ENCODE measurements around the gene FYTTD1. TPM values are rescaled to one million over a fixed set of nuclear protein-coding genes. Genes with fewer than 3 reads are reported as not detected.

Gene FYTTD1
- total RNA-seq, 1 donor from 2014 or later = 89.1 TPM

DNA sequence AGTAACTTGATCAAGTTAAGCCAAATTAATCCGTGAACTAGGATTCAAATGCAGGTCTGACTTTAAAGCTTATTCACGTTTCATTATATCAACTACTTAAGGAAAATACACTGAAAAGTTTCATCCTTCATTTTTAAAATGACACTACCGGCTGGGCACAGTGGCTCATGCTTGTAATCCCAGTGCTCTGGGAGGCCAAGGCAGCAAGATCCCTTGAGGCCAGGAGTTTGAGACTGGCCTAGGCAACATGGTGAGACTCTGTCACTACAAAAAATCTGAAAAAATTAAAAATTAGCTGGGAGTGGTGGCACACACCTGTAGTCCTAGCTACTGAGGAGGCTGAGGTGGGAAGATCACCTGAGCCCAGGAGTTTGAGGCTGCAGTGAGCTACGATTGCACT is 16.6 kb upstream of the FYTTD1 start:
- H3K79me2 ChIP-seq (ENCODE audit: insufficient read depth, low read length) = peaks cover 51% of the 10 kb centered on the region
- no peak overlapping the region for H3K27ac Mint-ChIP-seq (ENCODE audit: unreplicated experiment)

DNA sequence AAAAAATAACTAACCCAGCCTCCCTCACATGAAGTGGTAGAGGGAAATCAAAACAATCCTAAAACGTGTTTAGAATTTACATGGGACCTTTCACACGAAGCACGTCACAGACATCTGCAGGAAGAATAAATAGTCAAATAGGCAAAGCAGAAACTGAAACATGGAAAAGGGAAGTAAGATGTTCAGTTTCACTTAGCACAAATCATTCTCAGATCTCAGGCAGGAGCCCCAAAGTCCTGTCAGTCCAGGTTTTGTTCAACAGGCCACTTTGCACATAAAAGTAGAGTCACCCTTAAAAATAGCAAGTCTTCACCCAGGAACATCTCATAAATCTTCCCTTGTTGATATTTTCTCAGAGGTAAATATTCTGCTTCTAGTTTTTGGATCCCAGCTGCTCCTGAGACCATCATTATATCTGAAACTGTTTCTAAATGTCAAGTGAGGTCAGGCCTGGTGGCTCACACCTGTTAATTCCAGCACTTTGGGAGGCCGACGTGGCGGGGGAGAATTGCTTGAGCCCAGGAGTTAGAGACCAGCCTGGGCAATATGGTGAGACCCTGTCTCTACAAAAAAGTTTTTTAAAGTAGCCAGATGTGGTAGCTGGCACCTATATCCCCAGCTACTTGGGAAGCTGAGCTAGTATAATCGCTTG is 14.9 kb upstream of the FYTTD1 start:
- Mint-ChIP-seq H3K4me1 (ENCODE audit: low read depth, unreplicated experiment) (peaks cover 16% of the 10 kb centered on the region), H3K27ac (ENCODE audit: unreplicated experiment) (peak overlapping the region; percentile 7), H3K36me3 (ENCODE audit: low read depth, unreplicated experiment) (peaks cover 4% of the 10 kb centered on the region), H3K9me3 (ENCODE audit: unreplicated experiment) (peaks cover 4% of the 10 kb centered on the region), H3K4me3 (ENCODE audit: unreplicated experiment) (peak overlapping the region; percentile 67), H3K27me3 (ENCODE audit: low read depth, unreplicated experiment) (no peaks in the 10 kb centered on the region)
- TF ChIP-seq, protein P1, sequence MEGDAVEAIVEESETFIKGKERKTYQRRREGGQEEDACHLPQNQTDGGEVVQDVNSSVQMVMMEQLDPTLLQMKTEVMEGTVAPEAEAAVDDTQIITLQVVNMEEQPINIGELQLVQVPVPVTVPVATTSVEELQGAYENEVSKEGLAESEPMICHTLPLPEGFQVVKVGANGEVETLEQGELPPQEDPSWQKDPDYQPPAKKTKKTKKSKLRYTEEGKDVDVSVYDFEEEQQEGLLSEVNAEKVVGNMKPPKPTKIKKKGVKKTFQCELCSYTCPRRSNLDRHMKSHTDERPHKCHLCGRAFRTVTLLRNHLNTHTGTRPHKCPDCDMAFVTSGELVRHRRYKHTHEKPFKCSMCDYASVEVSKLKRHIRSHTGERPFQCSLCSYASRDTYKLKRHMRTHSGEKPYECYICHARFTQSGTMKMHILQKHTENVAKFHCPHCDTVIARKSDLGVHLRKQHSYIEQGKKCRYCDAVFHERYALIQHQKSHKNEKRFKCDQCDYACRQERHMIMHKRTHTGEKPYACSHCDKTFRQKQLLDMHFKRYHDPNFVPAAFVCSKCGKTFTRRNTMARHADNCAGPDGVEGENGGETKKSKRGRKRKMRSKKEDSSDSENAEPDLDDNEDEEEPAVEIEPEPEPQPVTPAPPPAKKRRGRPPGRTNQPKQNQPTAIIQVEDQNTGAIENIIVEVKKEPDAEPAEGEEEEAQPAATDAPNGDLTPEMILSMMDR (IDR thresholded peaks at IDR 0.05; ENCODE audit: insufficient read depth, low read depth, low read length) = no peak
- TF ChIP-seq EZH2 (IDR thresholded peaks at IDR 0.05; ENCODE audit: insufficient read depth, low read length) = no peak
- no peak overlapping the region for H3K4me2 ChIP-seq (ENCODE audit: low read length)
- no peak overlapping the region for H3K27ac ChIP-seq (ENCODE audit: low read depth, low read length)
- no peak overlapping the region for H2AFZ ChIP-seq (ENCODE audit: low read depth, low read length)
- DNase-seq (ENCODE audit: low read depth) (no peak), FAIRE-seq (no peak)
- H3K27me3 ChIP-seq (ENCODE audit: insufficient read depth, low read length) = no peaks in the 10 kb centered on the region
- H3K9me3 ChIP-seq (ENCODE audit: insufficient read depth, low read depth, low read length) = no peaks in the 10 kb centered on the region
- H3K4me1 ChIP-seq (ENCODE audit: insufficient read depth, low read length) = peaks cover 19% of the 10 kb centered on the region
- H3K4me3 ChIP-seq (ENCODE audit: insufficient read depth, low read depth, low read length) = no peak overlapping the region
- peaks cover 9% of the 10 kb centered on the region for H4K20me1 ChIP-seq (ENCODE audit: insufficient read depth, low read length)
- H3K9ac ChIP-seq (ENCODE audit: low read length) = no peak overlapping the region
- H3K79me2 ChIP-seq (ENCODE audit: insufficient read depth, low read length) = peaks cover 43% of the 10 kb centered on the region
- peaks cover 2% of the 10 kb centered on the region for H3K36me3 ChIP-seq (ENCODE audit: insufficient read depth, low read length)

More for the DNA sequence above, 16.6 kb upstream of the FYTTD1 start:
- FAIRE-seq (no peak), DNase-seq (ENCODE audit: low read depth) (no peak)
- Mint-ChIP-seq H3K9me3 (ENCODE audit: unreplicated experiment) (peaks cover 4% of the 10 kb centered on the region), H3K4me3 (ENCODE audit: unreplicated experiment) (no peak overlapping the region), H3K4me1 (ENCODE audit: low read depth, unreplicated experiment) (peaks cover 16% of the 10 kb centered on the region), H3K27me3 (ENCODE audit: low read depth, unreplicated experiment) (no peaks in the 10 kb centered on the region), H3K36me3 (ENCODE audit: low read depth, unreplicated experiment) (peaks cover 6% of the 10 kb centered on the region)
- H3K9me3 ChIP-seq (ENCODE audit: insufficient read depth, low read depth, low read length) = no peaks in the 10 kb centered on the region
- peaks cover 2% of the 10 kb centered on the region for H3K36me3 ChIP-seq (ENCODE audit: insufficient read depth, low read length)
- H3K27me3 ChIP-seq (ENCODE audit: insufficient read depth, low read length) = no peaks in the 10 kb centered on the region
- TF ChIP-seq EZH2 (IDR thresholded peaks at IDR 0.05; ENCODE audit: insufficient read depth, low read length) = no peak
- TF ChIP-seq, protein P1 (IDR thresholded peaks at IDR 0.05; ENCODE audit: insufficient read depth, low read depth, low read length) = no peak
- no peak overlapping the region for H2AFZ ChIP-seq (ENCODE audit: low read depth, low read length)
- H3K4me1 ChIP-seq (ENCODE audit: insufficient read depth, low read length) = peaks cover 19% of the 10 kb centered on the region
- H3K9ac ChIP-seq (ENCODE audit: low read length) = no peak overlapping the region
- H4K20me1 ChIP-seq (ENCODE audit: insufficient read depth, low read length) = peaks cover 9% of the 10 kb centered on the region
- no peak overlapping the region for H3K27ac ChIP-seq (ENCODE audit: low read depth, low read length)
- H3K4me3 ChIP-seq (ENCODE audit: insufficient read depth, low read depth, low read length) = no peak overlapping the region
- no peak overlapping the region for H3K4me2 ChIP-seq (ENCODE audit: low read length)

- Mint-ChIP-seq H3K4me3 (ENCODE audit: unreplicated experiment) (peak overlapping the region; percentile 98), H3K27ac (ENCODE audit: unreplicated experiment) (peak overlapping the region; percentile 90), H3K36me3 (ENCODE audit: low read depth, unreplicated experiment) (no peaks in the 10 kb centered on the region), H3K4me1 (ENCODE audit: low read depth, unreplicated experiment) (peaks cover 9% of the 10 kb centered on the region), H3K27me3 (ENCODE audit: low read depth, unreplicated experiment) (no peaks in the 10 kb centered on the region), H3K9me3 (ENCODE audit: unreplicated experiment) (no peaks in the 10 kb centered on the region)
- Histone ChIP-seq H3K79me2 (ENCODE audit: insufficient read depth, low read length) (peaks cover 43% of the 10 kb centered on the region), H3K9ac (ENCODE audit: low read length) (peak overlapping the region; percentile 81), H3K4me1 (ENCODE audit: insufficient read depth, low read length) (peaks cover 12% of the 10 kb centered on the region), H4K20me1 (ENCODE audit: insufficient read depth, low read length) (peaks cover 9% of the 10 kb centered on the region), H3K9me3 (ENCODE audit: insufficient read depth, low read depth, low read length) (no peaks in the 10 kb centered on the region), H3K4me2 (ENCODE audit: low read length) (peak overlapping the region; percentile 94), H3K4me3 (ENCODE audit: insufficient read depth, low read depth, low read length) (peak overlapping the region; percentile 85), H2AFZ (ENCODE audit: low read depth, low read length) (peak overlapping the region; percentile 73), H3K27me3 (ENCODE audit: insufficient read depth, low read length) (no peaks in the 10 kb centered on the region), H3K27ac (ENCODE audit: low read depth, low read length) (peak overlapping the region; percentile 54), H3K36me3 (ENCODE audit: insufficient read depth, low read length) (peaks cover 2% of the 10 kb centered on the region)
- FAIRE-seq (no peak), DNase-seq (ENCODE audit: low read depth) (no peak)
- no peak for TF ChIP-seq EZH2 (IDR thresholded peaks at IDR 0.05; ENCODE audit: insufficient read depth, low read length)
- TF ChIP-seq, protein P1 (IDR thresholded peaks at IDR 0.05; ENCODE audit: insufficient read depth, low read depth, low read length) = no peak
Measured at GRCh38 chr3:197736010-197736490, 13.6 kb upstream of the FYTTD1 start.
